Stimulated activated CD8-positive, alpha-beta memory T cell treated with anti-CD3 and anti-CD28 coated beads, Interleukin-15, amount 100 ng/mL, for 48 hours (primary cell): ENCODE measurements around the gene CRYBB2.
"Not testable (repeated sequence)": the region's sequence is repeated elsewhere in the genome, so short reads cannot be mapped to it uniquely, and the experiment has no call there.

Source experiments
- DNase-seq, 2 donors: peaks; one replicate each; pipeline ENCODE4 v3.0.0-alpha.2; 2020; ENCODE audit warnings: low read depth in 2 of 2

Gene CRYBB2, protein sequence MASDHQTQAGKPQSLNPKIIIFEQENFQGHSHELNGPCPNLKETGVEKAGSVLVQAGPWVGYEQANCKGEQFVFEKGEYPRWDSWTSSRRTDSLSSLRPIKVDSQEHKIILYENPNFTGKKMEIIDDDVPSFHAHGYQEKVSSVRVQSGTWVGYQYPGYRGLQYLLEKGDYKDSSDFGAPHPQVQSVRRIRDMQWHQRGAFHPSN

GRCh38 chr22:25219211-25219689 is at the start of gene CRYBB2:
CRYBB2 (plus strand) TSS chr22:25219639; CDS start chr22:25221430, 1,791 bp downstream.
- no peak for DNase-seq

DNA sequence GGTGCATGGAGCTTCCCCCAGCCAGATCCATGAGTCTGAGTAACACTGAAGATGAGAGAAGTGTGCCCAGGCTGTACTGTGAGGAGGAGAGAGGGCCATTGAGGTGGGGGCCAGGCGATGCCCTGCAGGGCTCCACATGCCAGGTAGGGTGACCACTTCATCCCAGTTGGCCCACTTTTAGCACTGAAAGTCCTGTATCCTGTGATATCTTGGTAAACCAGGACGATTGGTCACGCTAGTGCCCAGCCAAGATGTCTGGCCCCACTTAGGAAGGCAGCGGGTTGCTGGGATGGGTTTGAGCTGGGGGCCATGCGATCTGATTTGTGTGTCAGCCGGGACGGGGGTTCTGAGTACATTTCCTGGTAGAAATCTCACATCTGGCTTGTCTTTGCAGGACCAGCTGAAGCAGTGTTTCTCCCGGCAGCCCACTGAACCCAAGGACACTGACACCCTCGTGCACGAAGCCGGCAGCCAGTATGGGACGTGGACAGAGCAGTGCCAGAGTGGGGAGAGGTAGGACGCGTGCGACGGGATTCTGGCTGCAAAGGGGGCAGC is 48.9 kb upstream of the CRYBB2 start:
- no peak for DNase-seq

DNA sequence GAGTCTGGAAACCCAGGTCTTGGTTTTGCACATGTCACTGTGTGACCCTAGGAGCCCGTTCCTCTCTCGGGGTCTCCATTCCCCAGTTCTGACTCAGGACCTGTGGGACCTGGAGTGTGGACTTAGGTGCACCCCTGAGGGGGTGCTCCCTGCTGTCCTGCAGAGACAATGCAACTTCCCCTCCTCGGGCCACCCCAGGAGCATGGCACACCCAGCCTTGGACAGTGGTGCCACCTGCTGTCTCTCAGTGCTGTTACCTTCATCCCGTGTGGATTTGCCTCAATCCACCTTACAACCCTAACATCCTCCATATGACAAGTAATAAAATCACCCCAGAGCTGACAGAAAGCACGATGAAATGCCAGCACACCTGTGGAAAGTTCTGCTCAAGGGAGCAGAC is 47.3 kb upstream of the CRYBB2 start:
- peak in 1 of 2 donors; percentile 4 for DNase-seq

GRCh38 chr22:25174156-25174887 is 45.1 kb upstream of the CRYBB2 start:
- no peak for DNase-seq

GRCh38 chr22:25174888-25175411 is 44.5 kb upstream of the CRYBB2 start:
- DNase-seq: no peak

GRCh38 chr22:25176175-25176574 is 43.3 kb upstream of the CRYBB2 start:
- DNase-seq: no peak

GRCh38 chr22:25176799-25177198 is 42.6 kb upstream of the CRYBB2 start:
- no peak for DNase-seq

GRCh38 chr22:25177226-25177625 is 42.2 kb upstream of the CRYBB2 start:
- DNase-seq: no peak

DNA sequence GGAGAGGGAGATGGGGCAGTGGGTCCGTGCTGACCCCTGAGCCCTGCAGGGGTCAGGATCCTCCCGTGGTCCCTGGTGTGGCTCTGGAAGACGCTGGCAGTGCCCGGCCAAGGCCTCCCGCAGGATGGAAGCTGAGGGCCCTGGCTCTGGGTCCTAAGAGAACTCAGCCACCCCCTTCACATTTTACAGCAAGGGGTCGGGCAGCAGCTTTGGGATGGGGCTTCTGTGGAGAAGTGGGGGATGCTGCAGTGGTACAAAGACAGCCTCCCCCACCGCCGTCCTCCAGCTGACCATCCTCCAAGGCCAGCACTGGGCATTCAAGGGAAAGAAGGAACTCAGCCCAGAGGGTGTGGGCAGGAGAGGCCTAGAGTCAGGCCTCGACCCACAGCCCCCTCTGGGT is 41.5 kb upstream of the CRYBB2 start:
- no peak for DNase-seq

DNA sequence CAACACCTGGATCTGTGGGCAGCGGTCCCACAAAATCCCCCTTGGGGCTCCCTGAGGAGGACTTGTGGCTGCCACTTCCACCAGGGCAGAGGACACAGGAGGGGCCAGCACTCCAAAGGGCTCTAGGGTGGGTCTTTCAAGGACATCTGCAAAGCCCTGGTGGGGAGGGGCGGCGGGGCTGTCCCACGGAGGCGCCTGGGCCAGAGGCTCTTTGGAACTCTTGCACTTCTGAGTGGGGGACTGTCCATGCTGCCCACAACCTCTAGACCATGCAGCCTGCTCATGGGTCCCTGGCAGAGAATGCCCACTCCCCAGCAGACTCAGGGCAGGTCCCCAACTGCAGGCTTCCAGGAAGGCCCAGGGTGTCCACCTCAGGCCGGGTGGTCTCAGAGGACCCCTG is 41.1 kb upstream of the CRYBB2 start:
- DNase-seq: not testable (repeated sequence)

- DNase-seq: not testable (repeated sequence)
Measured at GRCh38 chr22:25178869-25179631, 40.4 kb upstream of the CRYBB2 start.

DNA sequence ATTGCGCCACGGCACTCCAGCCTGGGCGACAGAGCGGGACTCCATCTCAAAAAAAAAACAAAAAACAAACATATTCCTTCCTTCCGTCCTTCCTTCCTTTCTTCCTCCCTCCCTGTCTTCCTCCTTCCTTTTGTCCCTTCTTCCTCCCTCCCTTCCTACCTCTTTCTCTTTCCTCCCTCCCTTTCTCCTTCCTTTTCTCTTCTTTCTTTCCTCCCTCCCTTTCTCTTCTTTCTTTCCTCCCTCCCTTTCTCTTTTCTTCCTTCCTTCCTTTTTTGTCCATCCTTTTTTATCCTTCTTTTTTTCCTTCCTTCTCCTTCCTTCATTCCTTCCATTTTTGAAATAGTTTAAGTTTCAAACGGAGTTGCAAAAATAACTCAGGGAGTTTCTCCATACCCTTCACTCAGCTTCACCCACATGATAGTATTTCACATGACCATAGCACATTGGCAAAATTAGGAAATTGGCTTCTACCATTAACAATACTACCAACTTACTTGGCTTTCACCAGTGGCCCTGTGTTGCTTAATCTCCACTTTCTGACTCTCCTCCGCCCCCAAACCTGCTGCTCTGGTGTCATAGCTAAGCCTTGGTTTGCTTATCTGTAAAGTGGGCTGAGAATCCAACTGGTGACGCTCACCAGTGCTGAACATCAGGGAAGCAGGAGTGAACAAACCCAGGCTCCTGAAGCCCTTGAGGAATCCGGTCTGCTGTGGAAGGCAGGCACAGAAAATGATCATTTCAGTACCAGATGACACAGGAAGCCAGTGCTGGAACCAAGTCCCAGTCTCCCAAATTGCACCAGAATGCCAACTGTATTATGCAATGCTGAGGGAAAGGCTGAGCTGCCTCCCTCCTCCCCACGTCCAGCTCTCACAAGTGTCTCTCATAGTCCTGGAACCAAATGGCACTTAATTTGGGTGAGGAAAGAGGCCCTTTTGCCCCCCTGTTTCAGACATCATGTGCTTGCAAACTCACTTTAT is 37.0 kb upstream of the CRYBB2 start:
- no peak for DNase-seq

GRCh38 chr22:25183949-25184619 is 35.4 kb upstream of the CRYBB2 start:
- DNase-seq: no peak

- no peak for DNase-seq
Measured at GRCh38 chr22:25186140-25186539, 33.3 kb upstream of the CRYBB2 start.

DNA sequence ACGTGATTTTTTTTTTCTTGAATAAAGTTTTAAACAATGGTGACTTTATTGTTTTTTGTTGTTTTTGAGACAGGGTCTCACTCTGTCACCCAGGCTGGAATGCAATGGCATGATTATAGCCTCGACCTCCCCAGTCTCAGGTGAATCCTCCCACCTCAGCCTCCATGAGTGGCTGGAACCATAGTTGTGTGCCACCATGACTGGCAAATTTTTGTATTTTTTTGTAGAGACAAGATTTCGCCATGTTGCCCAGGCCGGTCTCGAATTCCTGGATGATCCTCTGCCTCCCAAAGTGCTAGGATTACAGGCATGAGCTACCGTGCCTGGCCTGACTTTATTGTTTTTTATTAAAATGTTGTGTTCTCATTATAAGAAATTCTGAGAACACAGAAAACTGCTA is 32.0 kb upstream of the CRYBB2 start:
- no peak for DNase-seq

DNA sequence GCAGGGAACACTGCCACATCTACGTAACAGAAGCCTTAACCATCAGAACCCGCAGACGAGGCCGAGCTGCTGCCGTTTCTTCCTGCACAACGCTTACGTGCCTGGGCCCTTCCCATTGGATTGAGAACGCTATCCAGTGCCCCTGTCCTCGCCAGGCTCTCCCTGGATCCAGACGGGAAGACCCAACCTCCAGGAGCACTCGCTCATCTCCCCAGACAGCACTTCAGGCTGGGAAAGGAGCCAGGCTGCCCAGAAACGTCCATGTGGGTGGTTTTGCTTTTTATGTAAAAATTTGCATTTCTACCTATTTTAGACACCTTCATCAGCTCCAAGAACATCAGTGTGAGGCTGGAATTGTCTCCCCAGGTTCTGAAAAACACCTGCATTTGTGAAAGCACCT is 27.0 kb upstream of the CRYBB2 start:
- no peak for DNase-seq

GRCh38 chr22:25193130-25193529 is 26.3 kb upstream of the CRYBB2 start:
- no peak for DNase-seq

DNA sequence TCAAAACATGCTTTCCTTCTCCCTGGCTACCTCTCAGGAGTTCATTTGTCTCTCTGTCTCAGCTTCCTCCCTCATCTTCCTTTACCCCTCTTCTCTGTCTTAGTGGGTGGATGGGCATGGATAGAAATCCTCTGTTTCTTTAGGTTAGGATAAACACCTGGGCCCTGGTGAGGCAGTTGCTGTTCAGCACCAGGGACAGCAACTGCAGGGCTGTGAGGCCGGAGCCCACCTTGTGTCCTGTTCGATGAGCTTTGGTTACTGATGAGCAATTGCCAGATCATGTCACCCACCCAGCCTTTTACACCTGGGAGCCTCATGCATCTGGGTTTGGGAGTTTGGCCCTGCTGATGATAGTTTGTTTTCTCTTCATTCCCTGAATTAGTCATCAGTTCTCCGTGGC is 25.9 kb upstream of the CRYBB2 start:
- no peak for DNase-seq

DNA sequence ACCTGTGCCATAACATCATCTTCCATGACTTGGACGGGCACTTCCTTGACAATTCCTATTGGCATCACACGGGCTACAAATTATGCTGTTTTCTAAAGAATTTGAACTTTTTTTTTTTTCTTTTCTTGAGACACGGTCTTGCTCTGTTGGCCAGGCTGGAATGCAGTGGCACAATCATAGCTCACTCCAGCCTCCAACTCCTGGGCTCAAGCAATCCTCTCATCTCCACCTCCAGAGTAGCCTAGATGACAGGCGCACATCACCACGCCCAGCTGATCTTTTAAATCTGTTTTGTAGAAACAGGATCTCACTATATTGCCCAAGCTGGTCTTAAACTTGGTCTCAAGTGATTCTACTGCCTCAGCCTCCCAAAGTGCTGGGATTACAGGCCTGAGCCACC is 23.1 kb upstream of the CRYBB2 start:
- no peak for DNase-seq

GRCh38 chr22:25197340-25197739 is 22.1 kb upstream of the CRYBB2 start:
- DNase-seq: no peak
